ENCODE data around the gene IMMP2L.
"Not testable (repeated sequence)": the region's sequence is repeated elsewhere in the genome, so short reads cannot be mapped to it uniquely, and the experiment has no call there.

DNA sequence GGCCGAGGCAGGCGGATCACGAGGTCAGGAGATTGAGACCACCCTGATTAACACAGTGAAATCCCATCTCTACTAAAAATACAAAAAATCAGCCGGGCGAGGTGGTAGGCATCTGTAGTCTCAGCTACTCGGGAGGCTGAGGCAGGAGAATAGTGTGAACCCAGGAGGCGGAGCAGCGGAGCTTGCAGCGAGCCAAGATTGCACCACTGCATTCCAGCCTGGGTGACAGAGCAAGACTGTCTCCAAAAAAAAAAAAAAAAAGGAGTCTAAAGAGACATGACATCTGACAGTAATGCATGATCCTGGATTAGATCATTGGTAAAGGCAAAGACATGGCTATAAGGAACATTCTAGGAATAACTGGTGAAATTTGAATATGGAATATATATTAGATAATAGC lies 489.6 kb downstream of the IMMP2L start:
- TF ChIP-seq, protein P1, sequence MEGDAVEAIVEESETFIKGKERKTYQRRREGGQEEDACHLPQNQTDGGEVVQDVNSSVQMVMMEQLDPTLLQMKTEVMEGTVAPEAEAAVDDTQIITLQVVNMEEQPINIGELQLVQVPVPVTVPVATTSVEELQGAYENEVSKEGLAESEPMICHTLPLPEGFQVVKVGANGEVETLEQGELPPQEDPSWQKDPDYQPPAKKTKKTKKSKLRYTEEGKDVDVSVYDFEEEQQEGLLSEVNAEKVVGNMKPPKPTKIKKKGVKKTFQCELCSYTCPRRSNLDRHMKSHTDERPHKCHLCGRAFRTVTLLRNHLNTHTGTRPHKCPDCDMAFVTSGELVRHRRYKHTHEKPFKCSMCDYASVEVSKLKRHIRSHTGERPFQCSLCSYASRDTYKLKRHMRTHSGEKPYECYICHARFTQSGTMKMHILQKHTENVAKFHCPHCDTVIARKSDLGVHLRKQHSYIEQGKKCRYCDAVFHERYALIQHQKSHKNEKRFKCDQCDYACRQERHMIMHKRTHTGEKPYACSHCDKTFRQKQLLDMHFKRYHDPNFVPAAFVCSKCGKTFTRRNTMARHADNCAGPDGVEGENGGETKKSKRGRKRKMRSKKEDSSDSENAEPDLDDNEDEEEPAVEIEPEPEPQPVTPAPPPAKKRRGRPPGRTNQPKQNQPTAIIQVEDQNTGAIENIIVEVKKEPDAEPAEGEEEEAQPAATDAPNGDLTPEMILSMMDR (IDR thresholded peaks at IDR 0.05; ENCODE audit: borderline replicate concordance, extremely low read depth, low read length, poor library complexity, severe bottlenecking): not testable (repeated sequence)
- not testable (repeated sequence) for TF ChIP-seq EZH2 (IDR thresholded peaks at IDR 0.05; ENCODE audit: borderline replicate concordance, low read depth, low read length, severe bottlenecking)
